GM12874 (cell line): ENCODE measurements around the gene RPL35A.

Source experiments
- CTCF ChIP-seq: IDR thresholded peaks from 2 replicates; pipeline ENCODE4 v1.5.1; 2011; ENCODE audit warnings: low read depth, mild to moderate bottlenecking, control low read depth, low read length, moderate library complexity; ENCODE audit not compliant: insufficient read depth

Gene RPL35A

GRCh38 chr3:197912741-197913476 lies 37.1 kb upstream of the RPL35A start:
- TF ChIP-seq CTCF = no peak

GRCh38 chr3:197913641-197914380 lies 36.2 kb upstream of the RPL35A start:
- no peak for TF ChIP-seq CTCF

DNA sequence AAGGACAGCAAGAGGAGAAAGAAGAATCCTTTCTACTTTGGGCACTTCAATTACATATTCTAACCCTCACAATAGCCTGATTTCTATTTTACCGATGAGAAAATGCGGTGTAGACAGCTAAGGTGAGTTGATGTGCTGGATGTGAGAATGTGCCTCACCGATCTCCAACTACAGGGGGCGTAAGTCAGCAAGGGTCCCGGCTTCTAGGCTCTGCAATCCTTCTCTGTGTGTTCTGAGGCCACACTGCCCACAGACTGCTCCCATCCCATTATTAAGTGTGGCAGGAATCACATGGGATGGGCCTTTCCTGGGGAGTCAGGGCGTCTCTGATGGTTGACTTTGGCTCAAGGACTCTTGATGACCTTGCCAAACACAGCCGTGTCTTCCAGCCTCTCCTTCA lies 23.6 kb upstream of the RPL35A start:
- TF ChIP-seq CTCF = peak; percentile 28; the same call in 1 of the 2 replicates

DNA sequence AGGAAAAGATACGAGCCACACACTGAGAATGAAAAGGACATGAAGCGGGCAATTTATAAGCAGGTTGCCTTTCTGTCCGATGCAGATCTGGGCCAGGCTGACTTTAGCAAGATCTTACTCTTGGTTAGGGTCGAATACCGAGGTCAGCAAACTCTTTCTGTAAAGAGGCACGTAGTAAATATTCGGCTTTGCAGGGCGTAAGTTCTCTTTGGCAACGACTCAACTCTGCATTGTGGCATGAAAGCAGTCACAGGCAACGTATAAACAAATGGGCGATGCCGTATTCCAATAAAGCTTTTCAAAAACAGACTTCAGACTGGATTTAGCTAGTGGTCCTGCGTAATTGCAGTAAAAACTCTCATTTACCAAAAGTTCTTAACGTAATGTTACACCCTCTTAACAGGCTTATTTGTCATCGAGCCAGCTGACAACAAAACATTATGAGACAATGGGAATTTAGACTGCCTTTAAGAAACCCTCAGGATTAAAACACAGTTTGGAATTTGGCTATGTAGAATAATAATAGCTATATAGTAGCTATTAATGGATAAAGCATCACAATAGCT lies 13.1 kb upstream of the RPL35A start:
- TF ChIP-seq CTCF = no peak

GRCh38 chr3:197940745-197941384 lies 9.1 kb upstream of the RPL35A start:
- no peak for TF ChIP-seq CTCF

DNA sequence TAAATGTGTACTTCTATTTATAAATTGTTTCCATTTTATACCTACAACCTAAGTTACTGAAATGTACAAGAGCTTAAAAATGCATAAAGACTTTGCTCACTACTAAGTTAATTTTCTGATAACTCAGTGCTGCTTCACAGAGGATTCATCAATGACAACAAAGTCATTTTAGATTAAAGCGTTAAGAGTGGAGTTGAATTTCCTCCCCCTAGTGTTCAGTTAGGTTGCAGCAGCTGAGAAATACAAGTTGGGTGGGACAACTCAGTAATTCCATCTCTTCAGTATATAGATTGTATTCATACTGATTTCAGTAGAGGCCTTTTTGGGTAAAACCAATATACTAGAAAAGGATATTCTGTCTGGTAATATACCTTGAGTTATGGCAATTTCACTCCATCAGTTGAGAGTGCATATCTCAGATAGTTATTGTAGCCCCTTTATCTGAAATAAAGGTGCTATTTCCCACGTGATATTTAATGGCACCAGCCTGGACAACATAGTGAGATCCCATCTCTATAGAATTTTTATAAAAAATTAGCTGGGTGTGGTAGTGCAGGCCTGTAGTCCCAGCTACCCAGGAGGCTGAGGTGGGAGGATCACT lies 6.9 kb upstream of the RPL35A start:
- peak; percentile 63; the same call in 1 of the 2 replicates for TF ChIP-seq CTCF

DNA sequence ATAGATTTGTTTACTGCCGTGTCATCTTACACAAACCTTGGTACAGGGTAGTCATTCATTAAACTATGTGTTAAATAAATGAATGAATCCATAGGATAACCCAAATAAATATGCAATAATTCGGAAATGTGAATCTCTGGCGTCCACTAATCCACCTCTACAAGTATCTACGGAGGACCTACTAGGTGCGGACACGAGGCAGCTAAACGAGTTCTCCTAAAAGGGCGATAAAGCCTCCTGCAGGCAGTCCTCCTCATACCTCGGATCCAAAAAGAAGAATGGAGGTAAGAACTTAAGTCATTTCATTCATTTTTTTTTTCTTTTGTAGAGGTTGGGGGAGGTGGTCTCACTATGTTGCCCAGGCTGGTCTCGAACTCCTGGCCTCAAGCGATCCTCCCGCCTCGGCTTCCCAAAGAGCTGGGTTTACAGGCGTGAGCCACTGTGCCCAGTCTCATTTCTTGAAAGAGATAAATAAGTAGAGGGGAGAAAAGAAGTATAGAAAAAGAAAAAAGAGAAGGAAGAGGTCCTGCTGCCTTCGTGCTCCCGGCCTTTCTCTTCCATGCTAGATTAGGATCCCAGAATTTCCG lies 706 bp upstream of the RPL35A start:
- TF ChIP-seq CTCF = no peak
